Measurements from ENCODE around the gene SLC25A21.

DNA sequence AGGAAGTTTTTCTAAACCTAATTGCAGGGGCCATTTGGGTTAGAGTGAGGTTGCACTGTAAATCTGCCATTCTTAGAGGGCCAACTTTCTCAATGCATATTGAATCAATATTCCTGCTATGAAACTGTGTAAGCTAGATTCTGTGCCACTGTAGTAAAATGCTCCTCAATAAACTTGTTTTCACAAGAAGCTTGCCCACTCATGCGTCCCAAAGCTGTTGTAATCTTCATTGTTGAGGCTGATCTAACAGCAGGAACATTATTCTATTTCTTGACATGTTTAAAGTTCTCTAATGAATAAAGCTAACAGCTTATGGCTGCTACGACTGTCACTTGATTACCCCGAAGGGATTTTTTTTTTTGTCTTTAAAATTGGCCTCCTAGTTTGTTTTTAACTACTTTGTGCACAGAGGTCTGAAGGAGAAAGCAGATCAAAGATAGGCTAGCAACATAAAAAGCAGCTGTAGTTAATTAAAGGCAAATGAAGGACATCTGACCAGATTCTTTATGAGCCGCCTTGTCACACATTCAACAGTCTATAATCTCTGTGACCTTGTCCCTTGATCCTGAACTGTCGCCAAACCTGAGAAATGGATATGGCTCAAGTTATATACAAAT is 267.0 kb downstream of the SLC25A21 start:
- TF ChIP-seq ZBTB7A (IDR thresholded peaks at IDR 0.05; ENCODE audit: low read depth) = no peak
- no peak for TF ChIP-seq TCF12 (IDR thresholded peaks at IDR 0.05; ENCODE audit: low read depth)
- TF ChIP-seq EP300 (IDR thresholded peaks at IDR 0.05; ENCODE audit: borderline replicate concordance) = no peak
- TF ChIP-seq, protein P1, sequence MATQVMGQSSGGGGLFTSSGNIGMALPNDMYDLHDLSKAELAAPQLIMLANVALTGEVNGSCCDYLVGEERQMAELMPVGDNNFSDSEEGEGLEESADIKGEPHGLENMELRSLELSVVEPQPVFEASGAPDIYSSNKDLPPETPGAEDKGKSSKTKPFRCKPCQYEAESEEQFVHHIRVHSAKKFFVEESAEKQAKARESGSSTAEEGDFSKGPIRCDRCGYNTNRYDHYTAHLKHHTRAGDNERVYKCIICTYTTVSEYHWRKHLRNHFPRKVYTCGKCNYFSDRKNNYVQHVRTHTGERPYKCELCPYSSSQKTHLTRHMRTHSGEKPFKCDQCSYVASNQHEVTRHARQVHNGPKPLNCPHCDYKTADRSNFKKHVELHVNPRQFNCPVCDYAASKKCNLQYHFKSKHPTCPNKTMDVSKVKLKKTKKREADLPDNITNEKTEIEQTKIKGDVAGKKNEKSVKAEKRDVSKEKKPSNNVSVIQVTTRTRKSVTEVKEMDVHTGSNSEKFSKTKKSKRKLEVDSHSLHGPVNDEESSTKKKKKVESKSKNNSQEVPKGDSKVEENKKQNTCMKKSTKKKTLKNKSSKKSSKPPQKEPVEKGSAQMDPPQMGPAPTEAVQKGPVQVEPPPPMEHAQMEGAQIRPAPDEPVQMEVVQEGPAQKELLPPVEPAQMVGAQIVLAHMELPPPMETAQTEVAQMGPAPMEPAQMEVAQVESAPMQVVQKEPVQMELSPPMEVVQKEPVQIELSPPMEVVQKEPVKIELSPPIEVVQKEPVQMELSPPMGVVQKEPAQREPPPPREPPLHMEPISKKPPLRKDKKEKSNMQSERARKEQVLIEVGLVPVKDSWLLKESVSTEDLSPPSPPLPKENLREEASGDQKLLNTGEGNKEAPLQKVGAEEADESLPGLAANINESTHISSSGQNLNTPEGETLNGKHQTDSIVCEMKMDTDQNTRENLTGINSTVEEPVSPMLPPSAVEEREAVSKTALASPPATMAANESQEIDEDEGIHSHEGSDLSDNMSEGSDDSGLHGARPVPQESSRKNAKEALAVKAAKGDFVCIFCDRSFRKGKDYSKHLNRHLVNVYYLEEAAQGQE (IDR thresholded peaks at IDR 0.05; ENCODE audit: low read depth) = no peak
